GM20000 (cell line): ENCODE data around the gene LRRC3.

ENCODE experiments used
- DNase-seq: peaks from one replicate; pipeline ENCODE4 v3.0.0; 2012; ENCODE audit warnings: low spot score
- TF ChIP-seq, protein P1 (sequence below): IDR thresholded peaks from 2 replicates; pipeline ENCODE4 v1.5.1; 2012; ENCODE audit warnings: mild to moderate bottlenecking, control low read depth; ENCODE audit errors: extremely low read depth, missing control alignments

The LRRC3 gene

DNA sequence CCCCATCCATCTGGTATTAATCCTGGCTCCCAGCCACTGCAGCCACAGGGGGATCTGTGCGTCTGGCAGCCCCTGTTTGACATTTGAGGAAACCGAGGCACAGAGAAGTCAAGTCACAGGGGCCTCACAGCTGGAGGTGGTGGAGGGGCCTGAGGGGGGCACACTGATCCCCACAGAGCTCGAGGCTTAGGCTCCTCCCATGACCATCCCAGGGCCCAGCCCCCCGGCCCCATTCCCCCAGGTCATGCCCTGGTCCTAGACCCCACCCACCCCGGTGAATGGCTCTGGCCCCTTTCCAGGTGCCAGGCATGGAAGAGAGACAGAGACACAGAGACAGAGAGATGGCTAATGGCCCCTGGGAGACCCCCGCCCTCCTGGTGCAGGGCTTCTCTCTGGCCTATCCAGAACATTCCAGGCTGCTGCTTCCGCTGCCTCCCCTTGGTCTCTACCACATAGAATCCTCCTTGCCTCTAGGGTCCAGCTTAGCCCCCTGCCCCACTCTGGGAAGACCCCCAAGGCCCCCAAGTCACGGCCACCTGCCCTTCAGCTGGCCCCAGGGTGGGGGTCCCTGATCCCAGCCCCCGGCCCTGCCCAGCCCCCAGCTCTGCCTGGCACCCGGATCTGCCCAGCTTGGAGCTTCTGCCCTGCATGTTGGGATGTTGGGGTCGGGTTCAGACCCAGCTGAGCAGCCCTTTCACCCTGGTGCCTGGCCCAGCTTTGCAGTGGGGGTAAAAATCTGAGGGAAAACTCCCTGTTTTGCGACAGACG is 29.2 kb upstream of the LRRC3 start:
- TF ChIP-seq, protein P1, sequence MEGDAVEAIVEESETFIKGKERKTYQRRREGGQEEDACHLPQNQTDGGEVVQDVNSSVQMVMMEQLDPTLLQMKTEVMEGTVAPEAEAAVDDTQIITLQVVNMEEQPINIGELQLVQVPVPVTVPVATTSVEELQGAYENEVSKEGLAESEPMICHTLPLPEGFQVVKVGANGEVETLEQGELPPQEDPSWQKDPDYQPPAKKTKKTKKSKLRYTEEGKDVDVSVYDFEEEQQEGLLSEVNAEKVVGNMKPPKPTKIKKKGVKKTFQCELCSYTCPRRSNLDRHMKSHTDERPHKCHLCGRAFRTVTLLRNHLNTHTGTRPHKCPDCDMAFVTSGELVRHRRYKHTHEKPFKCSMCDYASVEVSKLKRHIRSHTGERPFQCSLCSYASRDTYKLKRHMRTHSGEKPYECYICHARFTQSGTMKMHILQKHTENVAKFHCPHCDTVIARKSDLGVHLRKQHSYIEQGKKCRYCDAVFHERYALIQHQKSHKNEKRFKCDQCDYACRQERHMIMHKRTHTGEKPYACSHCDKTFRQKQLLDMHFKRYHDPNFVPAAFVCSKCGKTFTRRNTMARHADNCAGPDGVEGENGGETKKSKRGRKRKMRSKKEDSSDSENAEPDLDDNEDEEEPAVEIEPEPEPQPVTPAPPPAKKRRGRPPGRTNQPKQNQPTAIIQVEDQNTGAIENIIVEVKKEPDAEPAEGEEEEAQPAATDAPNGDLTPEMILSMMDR = no peak
- DNase-seq = no peak

DNA sequence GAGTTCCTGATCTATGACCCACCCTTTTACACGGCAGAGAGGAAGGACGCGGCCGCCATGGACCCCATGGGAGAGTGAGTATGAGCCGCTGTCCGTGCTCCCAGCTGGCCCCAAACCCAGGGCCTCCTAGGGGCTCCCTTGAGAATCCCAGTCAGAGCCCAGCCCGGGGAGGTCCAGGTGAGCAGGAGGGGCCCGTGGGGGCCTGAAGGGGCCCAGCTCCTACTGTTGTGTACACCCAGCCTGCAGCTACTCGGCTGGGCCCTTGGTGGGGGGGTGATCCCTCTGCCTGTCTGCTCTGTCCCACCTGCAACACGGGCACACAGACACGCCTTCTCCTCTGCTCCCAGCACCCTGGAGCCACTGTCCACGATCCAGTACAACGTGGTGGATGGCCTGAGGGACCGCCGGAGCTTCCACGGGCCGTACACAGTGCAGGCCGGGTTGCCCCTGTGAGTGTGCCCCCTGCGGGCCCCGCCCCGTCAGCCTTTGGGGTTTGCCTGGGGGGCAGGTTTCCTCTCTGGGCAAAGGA is 28.6 kb upstream of the LRRC3 start:
- DNase-seq = no peak
- TF ChIP-seq, protein P1 = no peak

DNA sequence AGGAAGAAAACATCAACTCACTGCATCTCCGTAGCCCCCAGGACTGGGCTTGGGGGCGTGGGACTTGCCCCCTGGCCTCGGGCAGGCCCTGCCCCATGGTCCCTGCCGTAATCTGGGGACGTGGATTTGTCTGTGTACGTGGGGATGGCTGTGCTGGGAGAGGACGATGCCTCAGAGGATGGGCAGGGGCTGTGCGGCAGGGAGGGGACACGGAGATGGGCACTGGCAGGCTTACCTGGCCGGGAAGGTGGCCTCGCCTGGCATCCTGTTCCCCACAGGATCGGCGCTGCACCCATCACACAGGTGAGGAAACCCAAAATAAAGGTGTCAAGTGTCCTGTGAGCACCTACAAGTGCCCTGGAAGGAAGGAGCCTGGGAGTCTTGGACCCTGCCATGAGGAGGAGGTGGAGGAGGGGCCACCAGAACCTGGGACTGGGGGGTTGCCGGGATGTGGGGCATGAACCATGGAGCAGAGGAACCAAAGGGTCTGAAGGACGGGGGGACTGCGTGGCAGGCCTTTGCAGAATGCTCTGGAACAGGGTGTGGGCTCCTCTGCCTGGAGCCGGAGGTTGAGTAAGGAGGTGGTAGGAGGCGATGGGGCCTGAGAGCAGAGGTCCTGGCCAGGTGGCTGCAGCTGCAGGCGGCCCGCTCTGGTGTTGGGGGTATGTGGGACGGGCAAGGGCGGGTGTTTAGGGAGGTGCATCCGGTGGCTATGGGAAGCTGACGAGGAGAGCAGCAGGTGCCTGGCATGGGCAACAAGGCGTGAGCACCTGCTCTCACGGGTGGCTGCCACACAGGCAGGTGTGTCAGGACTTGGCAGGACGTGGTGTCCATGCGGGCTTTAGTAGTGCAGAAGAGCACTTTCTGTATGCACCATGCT is 27.8 kb upstream of the LRRC3 start:
- DNase-seq = no peak
- TF ChIP-seq, protein P1 = no peak

DNA sequence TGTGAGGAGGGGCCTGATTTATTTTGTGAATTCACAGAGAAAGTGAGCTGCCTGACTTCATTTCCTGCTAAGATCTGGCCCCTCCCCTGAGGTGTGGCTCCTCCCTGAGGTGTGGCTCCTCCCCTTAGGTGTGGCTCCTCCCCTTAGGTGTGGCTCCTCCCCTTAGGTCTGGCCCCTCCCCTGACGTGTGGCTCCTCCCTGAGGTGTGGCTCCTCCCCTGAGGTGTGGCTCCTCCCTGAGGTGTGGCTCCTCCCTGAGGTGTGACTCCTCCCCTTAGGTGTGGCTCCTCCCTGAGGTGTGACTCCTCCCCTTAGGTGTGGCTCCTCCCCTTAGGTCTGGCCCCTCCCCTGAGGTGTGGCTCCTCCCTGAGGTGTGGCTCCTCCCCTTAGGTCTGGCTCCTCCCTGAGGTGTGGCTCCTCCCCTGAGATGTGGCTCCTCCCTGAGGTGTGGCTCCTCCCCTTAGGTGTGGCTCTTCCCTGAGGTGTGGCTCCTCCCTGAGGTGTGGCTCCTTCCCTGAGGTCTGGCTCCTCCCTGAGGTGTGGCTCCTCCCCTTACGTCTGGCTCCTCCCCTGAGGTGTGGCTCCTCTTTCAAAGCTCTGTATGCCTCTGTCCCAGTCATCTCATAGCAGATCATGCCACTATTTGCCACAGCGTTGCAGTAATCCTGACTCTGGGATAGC is 26.9 kb upstream of the LRRC3 start:
- no peak for DNase-seq
- TF ChIP-seq, protein P1 = no peak

DNA sequence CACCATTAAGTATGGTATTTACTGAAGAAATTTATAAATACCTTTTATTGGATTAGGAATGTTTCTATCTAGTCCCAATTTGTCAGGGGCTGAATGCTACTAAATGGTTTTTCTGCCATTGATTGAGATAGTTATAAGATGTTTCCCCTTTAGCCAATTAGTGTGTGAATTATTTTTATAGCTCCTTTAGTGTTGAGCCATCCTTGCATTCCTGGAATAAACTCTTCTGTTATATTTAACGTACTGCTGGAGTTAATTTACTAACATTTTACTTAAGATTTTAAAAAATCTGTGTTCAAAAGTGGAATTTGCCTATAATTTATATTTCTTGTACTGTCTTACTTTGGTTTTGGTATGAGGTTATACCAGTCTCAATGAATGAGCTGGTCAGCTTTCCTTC is 25.4 kb upstream of the LRRC3 start:
- no peak for DNase-seq
- TF ChIP-seq, protein P1 = no peak

DNA sequence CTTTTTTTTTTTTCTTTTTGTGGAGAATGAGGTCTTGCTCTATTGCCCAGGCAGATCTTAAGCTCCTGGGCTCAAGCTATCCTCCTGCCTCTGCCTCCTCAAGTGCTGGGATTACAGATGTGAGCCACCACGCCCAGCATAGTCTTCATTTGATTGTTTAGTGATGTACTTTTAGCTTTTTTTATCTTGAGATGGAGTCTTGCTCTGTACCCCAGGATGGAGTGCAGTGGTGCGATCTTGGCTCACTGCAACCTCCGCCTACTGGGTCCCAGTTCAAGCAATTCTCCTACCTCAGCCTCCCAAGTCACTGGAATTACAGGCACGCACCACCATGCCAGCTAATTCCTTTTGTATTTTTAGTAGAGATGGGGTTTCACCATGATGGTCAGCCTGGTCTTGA is 24.0 kb upstream of the LRRC3 start:
- TF ChIP-seq, protein P1 = no peak
- no peak for DNase-seq
